Spleen (tissue), 11 donors: ENCODE data around the gene SNRPD2. TPM values are rescaled to one million over a fixed set of nuclear protein-coding genes. Genes with fewer than 3 reads are reported as not detected.

Experiments
- DNase-seq: peaks from one replicate; pipeline ENCODE4 v3.0.0-alpha.2; 2020
- H3K27ac ChIP-seq, 8 donors: fragments of 200-600 bp; sonication (generic) in 7 of 8; 1 replicate in 4 of 8; 2 replicates in 4 of 8; pipeline versions ENCODE4 v1.5.0 to v1.8.0; 2016 to 2021; ENCODE audit warnings: inconsistent platforms in 4 of 8, mild to moderate bottlenecking in 4 of 8, moderate library complexity in 1 of 8
- H3K27me3 ChIP-seq, 7 donors: fragments of 200-600 bp; sonication (generic) in 6 of 7; replicated peaks in 1 of 7; 1 replicate in 4 of 7; 2 replicates in 3 of 7; pipeline versions ENCODE4 v1.5.0 to v1.8.0; 2016 to 2021; ENCODE audit warnings: inconsistent platforms in 3 of 7, mild to moderate bottlenecking in 1 of 7
- H3K36me3 ChIP-seq, 6 donors: fragments of 200-600 bp; sonication (generic) in 5 of 6; 1 replicate in 4 of 6; 2 replicates in 2 of 6; pipeline versions ENCODE4 v1.5.0 to v1.8.0; 2016 to 2021; ENCODE audit warnings: inconsistent platforms in 2 of 6
- H3K4me1 ChIP-seq, 6 donors: fragments of 200-600 bp; sonication (generic) in 5 of 6; 1 replicate in 3 of 6; 2 replicates in 3 of 6; pipeline versions ENCODE4 v1.5.0 to v1.8.0; 2016 to 2021; ENCODE audit warnings: inconsistent platforms in 3 of 6
- H3K4me3 ChIP-seq, 8 donors: fragments of 200-600 bp; sonication (generic) in 7 of 8; 1 replicate in 4 of 8; 2 replicates in 4 of 8; pipeline versions ENCODE4 v1.5.0 to v1.8.0; 2016 to 2021; ENCODE audit warnings: inconsistent platforms in 4 of 8, mild to moderate bottlenecking in 4 of 8, moderate library complexity in 2 of 8
- H3K9me3 ChIP-seq, 8 donors: fragments of 200-600 bp; sonication (generic) in 7 of 8; 1 replicate in 4 of 8; 2 replicates in 4 of 8; pipeline versions ENCODE4 v1.5.0 to v1.8.0; 2016 to 2021; ENCODE audit warnings: inconsistent platforms in 4 of 8
- POLR2A ChIP-seq, 3 donors: fragments of 450-650 bp; IDR thresholded peaks; one replicate each; pipeline ENCODE4 v1.5.1; 2017; ENCODE audit warnings: antibody characterized with exemption in 3 of 3, mild to moderate bottlenecking in 1 of 3
- POLR2AphosphoS5 ChIP-seq, 3 donors: sonication (generic); formaldehyde crosslinking; IDR thresholded peaks; one replicate each; pipeline ENCODE4 v1.5.1; 2017; ENCODE audit warnings: antibody characterized with exemption in 3 of 3
- WGBS, 5 donors: extraction: QIAGEN DNeasy Blood & Tissue Kit in 3 of 5; methylation state at CpG; one replicate each; pipeline versions ENCODE4 v1.1.5 to v1.1.7; 2013 to 2018; 5-methylcytosine and 5-hydroxymethylcytosine counted together
- intact Hi-C: fragments of 100-400 bp; cut with DNase I; formaldehyde crosslinking; loops from one replicate; pipeline ENCODE4 v1.15.0; 2023; ENCODE audit warnings: low total_unique reads
- polyA plus RNA-seq, 3 donors: library from polyadenylated mRNA; stranded (reverse); fragments of 200-250 nt; gene quantifications; one replicate each; pipeline ENCODE4 v1.2.1, GENCODE V29; 2013
- total RNA-seq, 7 donors: library from RNA; depleted of rRNA in 3 of 7; stranded (reverse); fragments of >200 nt in 3 of 7; fragmentation: NEBNext Ultra II Directional in 4 of 7; extraction: Animal tissue kit (Norgen Biotek cat#: 25700) in 4 of 7; gene quantifications; one replicate each; pipeline versions ENCODE4 v1.1.0 to v1.2.1, GENCODE V29; 2016 to 2021
- TF ChIP-seq, protein P1 (sequence below), 11 experiments: fragments of 200-600 bp in 7 of 11; fragments of 450-650 bp in 4 of 11; sonication (generic) in 4 of 11; IDR thresholded peaks in 8 of 11; conservative IDR thresholded peaks in 3 of 11; 1 replicate in 7 of 11; 2 replicates in 4 of 11; pipeline versions ENCODE4 v1.4.0 to v1.8.0; 2016 to 2021; ENCODE audit warnings: antibody characterized with exemption in 11 of 11, inconsistent platforms in 4 of 11, mild to moderate bottlenecking in 1 of 11
- donor health status: healthy with polysubstance abuse.
- donor health status: DM: no; HTN: no; CAD: no; lungs with moderate emphysema.
- donor health status: DM: no; HTN: no; CAD: no.
- donor health status: Bipolar disorder and iron deficiency.
- donor health status: healthy.
- donor health status: DM: no; HTN: no; CAD: no.
- donor health status: DM: yes; HTN: yes; CAD: no.

SNRPD2 gene
- total and polyA plus RNA-seq, 10 donors: 117 to 587 (median 207) TPM

- WGBS, 5 donors: 71 to 85% (median 76%) methylated on average over 7 of the region's 7 CpGs
- intact Hi-C loops: no loop called here
- Histone ChIP-seq H3K36me3 (no peaks in the 10 kb centered on the region), H3K27me3 (peaks cover 0 to 89% (median 39%) of the 10 kb centered on the region in 7 donors), H3K27ac (no peak overlapping the region), H3K9me3 (no peaks in the 10 kb centered on the region), H3K4me3 (no peak overlapping the region), H3K4me1 (peaks cover 15 to 26% (median 22%) of the 10 kb centered on the region in 6 donors)
- no peak for DNase-seq
- TF ChIP-seq POLR2A (IDR thresholded peaks at IDR 0.05) (no peak), POLR2AphosphoS5 (IDR thresholded peaks at IDR 0.05) (no peak)
- TF ChIP-seq, protein P1, sequence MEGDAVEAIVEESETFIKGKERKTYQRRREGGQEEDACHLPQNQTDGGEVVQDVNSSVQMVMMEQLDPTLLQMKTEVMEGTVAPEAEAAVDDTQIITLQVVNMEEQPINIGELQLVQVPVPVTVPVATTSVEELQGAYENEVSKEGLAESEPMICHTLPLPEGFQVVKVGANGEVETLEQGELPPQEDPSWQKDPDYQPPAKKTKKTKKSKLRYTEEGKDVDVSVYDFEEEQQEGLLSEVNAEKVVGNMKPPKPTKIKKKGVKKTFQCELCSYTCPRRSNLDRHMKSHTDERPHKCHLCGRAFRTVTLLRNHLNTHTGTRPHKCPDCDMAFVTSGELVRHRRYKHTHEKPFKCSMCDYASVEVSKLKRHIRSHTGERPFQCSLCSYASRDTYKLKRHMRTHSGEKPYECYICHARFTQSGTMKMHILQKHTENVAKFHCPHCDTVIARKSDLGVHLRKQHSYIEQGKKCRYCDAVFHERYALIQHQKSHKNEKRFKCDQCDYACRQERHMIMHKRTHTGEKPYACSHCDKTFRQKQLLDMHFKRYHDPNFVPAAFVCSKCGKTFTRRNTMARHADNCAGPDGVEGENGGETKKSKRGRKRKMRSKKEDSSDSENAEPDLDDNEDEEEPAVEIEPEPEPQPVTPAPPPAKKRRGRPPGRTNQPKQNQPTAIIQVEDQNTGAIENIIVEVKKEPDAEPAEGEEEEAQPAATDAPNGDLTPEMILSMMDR (IDR thresholded peaks at IDR 0.05 in 8 of 11, conservative IDR thresholded peaks at IDR 0.05 in 3 of 11): no peak
Measured at GRCh38 chr19:45664575-45664974, 27.2 kb downstream of the SNRPD2 start.

DNA sequence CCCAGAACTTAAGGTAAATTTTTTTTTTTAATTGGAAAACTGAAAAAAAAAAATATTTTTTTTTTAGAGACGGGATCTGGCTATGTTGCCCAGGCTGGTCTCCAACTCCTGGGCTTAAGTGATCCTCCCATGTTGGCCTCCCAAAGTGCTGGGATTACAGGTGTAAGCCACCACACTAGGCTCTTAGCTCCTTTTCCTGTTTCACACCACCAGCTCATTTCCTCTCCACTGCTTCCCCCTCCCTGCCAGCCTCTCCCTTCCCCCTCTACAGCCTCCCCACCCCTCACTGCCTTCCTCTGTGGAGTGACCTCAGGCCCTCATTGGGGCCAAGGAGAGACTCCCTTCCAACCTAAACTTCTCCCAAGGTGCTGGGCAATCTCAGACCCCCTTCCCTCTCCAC, 28.0 kb downstream of the SNRPD2 start:
- no peaks in the 10 kb centered on the region for H3K9me3 ChIP-seq
- no peaks in the 10 kb centered on the region for H3K36me3 ChIP-seq
- H3K27ac ChIP-seq: no peak overlapping the region
- peaks cover 0 to 86% (median 31%) of the 10 kb centered on the region in 7 donors for H3K27me3 ChIP-seq
- peaks cover 8 to 19% (median 14%) of the 10 kb centered on the region in 6 donors for H3K4me1 ChIP-seq
- no peak overlapping the region for H3K4me3 ChIP-seq
- DNase-seq: no peak
- intact Hi-C loops: no loop called here
- 83 to 100% (median 95%) methylated on average over 1 of the region's 1 CpG for whole genome bisulfite sequencing, 5 donors
- TF ChIP-seq POLR2AphosphoS5 (IDR thresholded peaks at IDR 0.05): no peak
- TF ChIP-seq POLR2A (IDR thresholded peaks at IDR 0.05): no peak
- TF ChIP-seq, protein P1 (IDR thresholded peaks at IDR 0.05 in 8 of 11, conservative IDR thresholded peaks at IDR 0.05 in 3 of 11): no peak

DNA sequence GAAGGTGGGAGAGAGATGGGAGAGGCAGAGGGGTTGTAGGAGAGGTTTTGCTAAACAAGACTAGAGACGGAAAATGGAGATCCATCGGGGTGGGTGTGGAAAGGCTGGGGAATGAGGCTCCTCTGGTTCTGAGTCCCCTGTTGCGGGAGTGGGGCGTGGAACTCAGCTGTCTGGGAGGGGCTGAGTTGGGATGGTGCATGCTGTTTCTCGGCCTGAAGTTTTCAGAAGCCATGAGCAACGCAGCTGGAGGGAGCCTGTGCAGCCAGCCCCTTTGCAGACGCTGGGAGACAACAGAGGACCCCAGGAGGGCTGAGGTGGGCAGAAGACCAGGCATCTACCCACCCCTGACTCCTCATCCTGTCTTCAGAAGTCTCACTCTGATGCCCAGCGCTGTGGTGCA, 31.1 kb downstream of the SNRPD2 start:
- no peaks in the 10 kb centered on the region for H3K36me3 ChIP-seq
- H3K9me3 ChIP-seq: no peaks in the 10 kb centered on the region
- intact Hi-C loops: no loop called here
- H3K27ac ChIP-seq: no peak overlapping the region
- H3K4me3 ChIP-seq: no peak overlapping the region
- TF ChIP-seq POLR2AphosphoS5 (IDR thresholded peaks at IDR 0.05) (no peak), POLR2A (IDR thresholded peaks at IDR 0.05) (no peak)
- TF ChIP-seq, protein P1 (IDR thresholded peaks at IDR 0.05 in 8 of 11, conservative IDR thresholded peaks at IDR 0.05 in 3 of 11): no peak
- H3K4me1 ChIP-seq: no peaks in the 10 kb centered on the region
- no peak for DNase-seq
- WGBS, 5 donors: 41 to 63% (median 50%) methylated on average over 8 of the region's 8 CpGs
- H3K27me3 ChIP-seq: peaks cover 0 to 55% (median 5%) of the 10 kb centered on the region in 7 donors

DNA sequence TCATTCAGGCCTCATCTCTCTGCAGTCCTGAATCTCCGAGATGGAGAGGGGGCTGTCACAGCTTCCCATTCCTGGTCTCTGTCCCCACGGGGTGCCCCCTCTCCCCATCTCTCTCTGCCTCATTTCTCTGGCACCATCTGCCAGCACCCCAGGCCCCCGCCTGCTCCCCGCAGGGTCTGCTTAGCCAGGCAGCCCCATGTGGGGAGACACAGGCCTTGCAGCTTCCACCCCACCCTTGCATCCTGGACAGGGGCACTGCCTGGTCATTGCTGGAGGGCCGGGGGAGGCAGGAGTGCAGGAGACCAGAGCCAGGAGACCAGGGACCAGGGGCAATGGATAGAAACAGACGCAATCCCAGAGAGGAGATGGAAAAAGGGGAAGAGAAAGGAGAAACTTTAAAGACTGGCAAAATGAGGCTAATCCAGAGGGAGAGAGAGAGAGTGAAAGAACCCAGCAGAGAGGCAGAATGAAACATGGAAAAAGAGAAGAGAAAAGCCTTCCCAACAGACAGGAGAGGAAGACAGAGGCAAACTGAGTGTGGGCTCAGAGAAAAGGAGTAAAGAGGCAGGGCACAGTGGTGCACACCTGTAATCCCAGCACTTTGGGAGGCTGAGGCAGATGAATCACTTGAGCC, 32.5 kb downstream of the SNRPD2 start:
- Histone ChIP-seq H3K4me1 (no peaks in the 10 kb centered on the region), H3K36me3 (no peaks in the 10 kb centered on the region), H3K27me3 (peaks cover 0 to 41% (median 0%) of the 10 kb centered on the region in 7 donors), H3K4me3 (no peak overlapping the region), H3K9me3 (no peaks in the 10 kb centered on the region), H3K27ac (no peak overlapping the region)
- TF ChIP-seq POLR2A (IDR thresholded peaks at IDR 0.05): no peak
- TF ChIP-seq, protein P1 (IDR thresholded peaks at IDR 0.05 in 8 of 11, conservative IDR thresholded peaks at IDR 0.05 in 3 of 11): no peak
- TF ChIP-seq POLR2AphosphoS5 (IDR thresholded peaks at IDR 0.05): no peak
- WGBS, 5 donors: 65 to 82% (median 68%) methylated on average over 6 of the region's 6 CpGs
- intact Hi-C loops: no loop called here
- no peak for DNase-seq
